ENCODE results near the gene INTS4.

INTS4 gene

GRCh38 chr11:78038697-78039313, 44.3 kb upstream of the INTS4 start:
- Histone ChIP-seq H3K79me2 (ENCODE audit: insufficient read depth, low read length) (no peaks in the 10 kb centered on the region), H3K9ac (ENCODE audit: low read depth, low read length, poor library complexity, severe bottlenecking) (no peak overlapping the region), H2AFZ (ENCODE audit: low read length) (no peak overlapping the region), H3K4me2 (ENCODE audit: low read depth, low read length, poor library complexity, severe bottlenecking) (no peak overlapping the region), H3K9me3 (ENCODE audit: insufficient read depth, low read depth, low read length) (no peaks in the 10 kb centered on the region), H3K4me1 (ENCODE audit: insufficient read depth, low read length, poor library complexity, severe bottlenecking) (no peaks in the 10 kb centered on the region), H4K20me1 (ENCODE audit: insufficient read depth, low read length, poor library complexity, severe bottlenecking) (no peaks in the 10 kb centered on the region), H3K27me3 (ENCODE audit: insufficient read depth, low read length, poor library complexity, severe bottlenecking) (no peaks in the 10 kb centered on the region), H3K9me2 (replicated peaks; ENCODE audit: low read depth, low read length) (no peaks in the 10 kb centered on the region), H3F3A (ENCODE audit: low read depth) (no peaks in the 10 kb centered on the region), H3K36me3 (ENCODE audit: insufficient read depth, low read length) (no peaks in the 10 kb centered on the region), H3K4me3 (ENCODE audit: low read length, poor library complexity, severe bottlenecking) (no peak overlapping the region)
- TF ChIP-seq, protein P1, sequence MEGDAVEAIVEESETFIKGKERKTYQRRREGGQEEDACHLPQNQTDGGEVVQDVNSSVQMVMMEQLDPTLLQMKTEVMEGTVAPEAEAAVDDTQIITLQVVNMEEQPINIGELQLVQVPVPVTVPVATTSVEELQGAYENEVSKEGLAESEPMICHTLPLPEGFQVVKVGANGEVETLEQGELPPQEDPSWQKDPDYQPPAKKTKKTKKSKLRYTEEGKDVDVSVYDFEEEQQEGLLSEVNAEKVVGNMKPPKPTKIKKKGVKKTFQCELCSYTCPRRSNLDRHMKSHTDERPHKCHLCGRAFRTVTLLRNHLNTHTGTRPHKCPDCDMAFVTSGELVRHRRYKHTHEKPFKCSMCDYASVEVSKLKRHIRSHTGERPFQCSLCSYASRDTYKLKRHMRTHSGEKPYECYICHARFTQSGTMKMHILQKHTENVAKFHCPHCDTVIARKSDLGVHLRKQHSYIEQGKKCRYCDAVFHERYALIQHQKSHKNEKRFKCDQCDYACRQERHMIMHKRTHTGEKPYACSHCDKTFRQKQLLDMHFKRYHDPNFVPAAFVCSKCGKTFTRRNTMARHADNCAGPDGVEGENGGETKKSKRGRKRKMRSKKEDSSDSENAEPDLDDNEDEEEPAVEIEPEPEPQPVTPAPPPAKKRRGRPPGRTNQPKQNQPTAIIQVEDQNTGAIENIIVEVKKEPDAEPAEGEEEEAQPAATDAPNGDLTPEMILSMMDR (conservative IDR thresholded peaks at IDR 0.05; ENCODE audit: low read length): no peak
- no peak for TF ChIP-seq EZH2phosphoT487 (IDR thresholded peaks at IDR 0.05; ENCODE audit: borderline replicate concordance)

DNA sequence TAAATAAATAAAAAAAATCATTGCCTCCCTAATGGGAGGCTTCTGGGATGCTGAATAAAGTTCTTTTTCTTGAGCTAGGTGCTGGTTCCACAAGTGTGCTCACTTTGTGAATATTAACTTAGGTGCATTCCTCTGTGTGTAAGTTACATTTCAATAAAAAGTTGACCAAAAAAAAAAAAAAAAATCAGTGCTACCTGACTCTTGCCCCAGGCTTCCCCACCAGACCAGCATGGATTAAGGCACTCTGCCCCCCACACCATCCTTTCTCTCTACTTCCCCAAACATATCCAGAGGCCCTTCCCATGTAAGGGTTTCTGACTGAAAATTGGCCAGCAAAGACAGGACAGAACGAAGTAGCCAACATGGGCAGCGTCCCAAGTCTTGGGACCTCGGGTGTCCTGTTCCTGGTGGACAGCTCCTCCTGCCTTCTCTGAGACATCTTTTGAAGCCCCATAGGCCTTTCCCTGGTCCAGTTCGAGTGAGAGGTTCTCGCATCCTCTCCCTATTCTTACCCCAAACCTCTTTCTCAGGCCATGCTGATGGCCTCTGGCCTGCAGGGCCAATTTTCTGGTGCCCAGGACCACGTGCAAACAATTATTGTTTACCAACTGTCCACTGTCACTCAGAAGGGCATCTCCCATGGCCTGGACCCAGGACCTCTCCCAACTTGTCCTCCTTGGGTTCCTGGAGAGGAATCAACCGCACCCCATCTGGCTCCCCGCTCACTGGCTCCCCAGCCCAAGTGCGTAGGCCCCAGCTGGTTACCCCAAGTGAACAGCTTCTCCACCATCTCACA, 43.6 kb upstream of the INTS4 start:
- Histone ChIP-seq H3K4me2 (ENCODE audit: low read depth, low read length, poor library complexity, severe bottlenecking) (no peak overlapping the region), H3K9me3 (ENCODE audit: insufficient read depth, low read depth, low read length) (no peaks in the 10 kb centered on the region), H3K36me3 (ENCODE audit: insufficient read depth, low read length) (no peaks in the 10 kb centered on the region), H2AFZ (ENCODE audit: low read length) (no peak overlapping the region), H3K9me2 (replicated peaks; ENCODE audit: low read depth, low read length) (no peaks in the 10 kb centered on the region), H3K4me1 (ENCODE audit: insufficient read depth, low read length, poor library complexity, severe bottlenecking) (no peaks in the 10 kb centered on the region), H3K4me3 (ENCODE audit: low read length, poor library complexity, severe bottlenecking) (no peak overlapping the region), H3K27me3 (ENCODE audit: insufficient read depth, low read length, poor library complexity, severe bottlenecking) (no peaks in the 10 kb centered on the region), H3K9ac (ENCODE audit: low read depth, low read length, poor library complexity, severe bottlenecking) (no peak overlapping the region), H3F3A (ENCODE audit: low read depth) (no peaks in the 10 kb centered on the region), H4K20me1 (ENCODE audit: insufficient read depth, low read length, poor library complexity, severe bottlenecking) (no peaks in the 10 kb centered on the region), H3K79me2 (ENCODE audit: insufficient read depth, low read length) (no peaks in the 10 kb centered on the region)
- TF ChIP-seq EZH2phosphoT487 (IDR thresholded peaks at IDR 0.05; ENCODE audit: borderline replicate concordance): no peak
- TF ChIP-seq, protein P1 (conservative IDR thresholded peaks at IDR 0.05; ENCODE audit: low read length): no peak

- no peaks in the 10 kb centered on the region for H3K9me3 ChIP-seq (ENCODE audit: insufficient read depth, low read depth, low read length)
- H3K4me2 ChIP-seq (ENCODE audit: low read depth, low read length, poor library complexity, severe bottlenecking): no peak overlapping the region
- H2AFZ ChIP-seq (ENCODE audit: low read length): no peak overlapping the region
- H4K20me1 ChIP-seq (ENCODE audit: insufficient read depth, low read length, poor library complexity, severe bottlenecking): no peaks in the 10 kb centered on the region
- no peaks in the 10 kb centered on the region for H3K4me1 ChIP-seq (ENCODE audit: insufficient read depth, low read length, poor library complexity, severe bottlenecking)
- no peaks in the 10 kb centered on the region for H3F3A ChIP-seq (ENCODE audit: low read depth)
- no peaks in the 10 kb centered on the region for H3K79me2 ChIP-seq (ENCODE audit: insufficient read depth, low read length)
- TF ChIP-seq, protein P1 (conservative IDR thresholded peaks at IDR 0.05; ENCODE audit: low read length): no peak
- TF ChIP-seq EZH2phosphoT487 (IDR thresholded peaks at IDR 0.05; ENCODE audit: borderline replicate concordance): no peak
- H3K36me3 ChIP-seq (ENCODE audit: insufficient read depth, low read length): no peaks in the 10 kb centered on the region
- no peaks in the 10 kb centered on the region for H3K9me2 ChIP-seq (replicated peaks; ENCODE audit: low read depth, low read length)
- no peak overlapping the region for H3K4me3 ChIP-seq (ENCODE audit: low read length, poor library complexity, severe bottlenecking)
- H3K27me3 ChIP-seq (ENCODE audit: insufficient read depth, low read length, poor library complexity, severe bottlenecking): no peaks in the 10 kb centered on the region
- H3K9ac ChIP-seq (ENCODE audit: low read depth, low read length, poor library complexity, severe bottlenecking): no peak overlapping the region
These were observed 42.6 kb upstream of the INTS4 start for GRCh38 chr11:78037056-78037455.

Data from Loucy (cell line).